Endothelial cell of umbilical vein (primary cell): Measurements from ENCODE around the gene SLC16A6. TPM values are rescaled to one million over a fixed set of nuclear protein-coding genes. Genes with fewer than 3 reads are reported as not detected.

Source experiments
- BruUV-seq: library from RNA; stranded (reverse); fragments of 400-500 nt; replicated peaks from 2 replicates; lab custom pipeline; 2021; lab: Mats Ljungman, UMichigan
- CTCF ChIA-PET: fragments of 300-600, 350-600 bp; sonication (Branson Sonifier 250); formaldehyde crosslinking; loops from one replicate; lab custom pipeline; 2021; ENCODE audit warnings: antibody characterized with exemption, inconsistent platforms; lab: Charles Lee
- POLR2A ChIA-PET: fragments of 300-600, 350-600 bp; sonication (Branson Sonifier 250); formaldehyde crosslinking; loops from one replicate; lab custom pipeline; 2021; ENCODE audit warnings: antibody characterized with exemption, inconsistent platforms; lab: Charles Lee
- DNase-seq: peaks from one replicate; pipeline ENCODE4 v3.0.0-alpha.2; 2011; ENCODE audit warnings: low read depth, low spot score
- FAIRE-seq: peaks from 2 replicates; lab custom pipeline; 2011; peaks lifted over from hg19 to GRCh38; lab: Jason Lieb, UNC
- H2AFZ ChIP-seq: 2 replicates; pipeline ENCODE4 v1.6.0; 2012; ENCODE audit warnings: low read depth, low read length, control low read depth, inconsistent platforms
- H3K27ac ChIP-seq: 2 replicates; pipeline ENCODE4 v1.5.1; 2011; ENCODE audit warnings: low read depth, mild to moderate bottlenecking, control low read depth, low read length, moderate library complexity; ENCODE audit not compliant: insufficient read depth
- H3K27me3 ChIP-seq, 2 experiments: 2 replicates each; pipeline versions ENCODE4 v1.6.0 to v1.6.1; 2011; ENCODE audit warnings: low read length in 2 of 2, mixed read lengths in 1 of 2; ENCODE audit not compliant: control insufficient read depth in 2 of 2, insufficient read depth in 2 of 2
- H3K36me3 ChIP-seq, 2 experiments: 2 replicates in 1 of 2; 3 replicates in 1 of 2; pipeline ENCODE4 v1.5.1; 2011; ENCODE audit warnings: low read length in 2 of 2, mild to moderate bottlenecking in 1 of 2, moderate library complexity in 1 of 2; ENCODE audit not compliant: control insufficient read depth in 2 of 2, insufficient read depth in 2 of 2; ENCODE audit errors: extremely low read depth in 1 of 2
- H3K4me1 ChIP-seq: 3 replicates; pipeline ENCODE4 v1.5.1; 2011; ENCODE audit warnings: mild to moderate bottlenecking, low read length; ENCODE audit not compliant: control insufficient read depth, insufficient read depth; ENCODE audit errors: extremely low read depth
- H3K4me2 ChIP-seq: 2 replicates; pipeline ENCODE4 v1.6.1; 2011; ENCODE audit warnings: low read length, control low read depth, mixed read lengths; ENCODE audit not compliant: insufficient read depth
- H3K4me3 ChIP-seq, 3 experiments: fragments of 200-600 bp in 1 of 3; sonication (generic), shearing (Covaris generic) in 1 of 3; replicated peaks in 1 of 3; 2 replicates each; pipeline ENCODE4 v1.5.1; 2011 to 2016; ENCODE audit warnings: control low read depth in 3 of 3, low read length in 3 of 3, mild to moderate bottlenecking in 2 of 3, inconsistent platforms in 1 of 3, low read depth in 1 of 3, moderate library complexity in 1 of 3; ENCODE audit not compliant: insufficient read depth in 1 of 3
- H3K79me2 ChIP-seq: 2 replicates; pipeline ENCODE4 v1.6.0; 2012; ENCODE audit warnings: low read length, inconsistent platforms; ENCODE audit not compliant: control insufficient read depth, insufficient read depth
- H3K9ac ChIP-seq: replicated peaks from 2 replicates; pipeline ENCODE3; 2011; ENCODE audit warnings: low read length, control low read depth; ENCODE audit not compliant: insufficient read depth; ENCODE audit errors: extremely low read depth
- H3K9me1 ChIP-seq: replicated peaks from 3 replicates; pipeline ENCODE4 v1.6.0; 2011; ENCODE audit warnings: mild to moderate bottlenecking, low read length; ENCODE audit not compliant: control insufficient read depth, insufficient read depth; ENCODE audit errors: extremely low read depth
- H3K9me3 ChIP-seq: replicated peaks from 2 replicates; pipeline ENCODE4 v1.5.1; 2012; ENCODE audit warnings: low read length, inconsistent platforms; ENCODE audit not compliant: control insufficient read depth, insufficient read depth
- H4K20me1 ChIP-seq: replicated peaks from 2 replicates; pipeline ENCODE3; 2011; ENCODE audit warnings: mild to moderate bottlenecking, low read length; ENCODE audit not compliant: control insufficient read depth, insufficient read depth; ENCODE audit errors: extremely low read depth
- POLR2A ChIP-seq: IDR thresholded peaks from 2 replicates; pipeline ENCODE4 v1.6.1; 2012; ENCODE audit warnings: low read depth, mild to moderate bottlenecking, control low read depth, low read length
- POLR2AphosphoS5 ChIP-seq: IDR thresholded peaks from 2 replicates; pipeline ENCODE4 v1.6.1; 2012; ENCODE audit warnings: low read depth, mild to moderate bottlenecking, control low read depth, low read length, moderate library complexity; ENCODE audit not compliant: insufficient read depth
- dilution Hi-C: fragments of 300-500 bp; cut with MboI; formaldehyde crosslinking; loops from one replicate; pipeline ENCODE4 v1.15.0; 2019; ENCODE audit warnings: low sequenced_read_pairs; ENCODE audit not compliant: extremely low pct_ligation_motif_present
- intact Hi-C: fragments of 100-400 bp; cut with micrococcal nuclease; formaldehyde crosslinking; loops from one replicate; pipeline ENCODE4 v1.10.0; 2022
- polyA plus RNA-seq, 4 experiments: library from polyadenylated mRNA; depleted of rRNA in 3 of 4; stranded (reverse) in 3 of 4; unstranded in 1 of 4; fragments of >200 nt; gene quantifications; 2 replicates each; pipeline versions ENCODE4 v1.2.1 to v1.2.3, GENCODE V29; 2011 to 2012; ENCODE audit warnings: missing spikeins in 1 of 4
- total RNA-seq: library from RNA; stranded (reverse); gene quantifications from 2 replicates; pipeline ENCODE4 v1.2.3, GENCODE V29; 2021
- TF ChIP-seq, protein P1 (sequence below): IDR thresholded peaks from 2 replicates; pipeline ENCODE4 v1.6.1; 2011; ENCODE audit not compliant: insufficient read depth, insufficient read length
- TF ChIP-seq, protein P2 (sequence below), 2 donors: IDR thresholded peaks; 1 replicate in 1 of 2; 2 replicates in 1 of 2; pipeline ENCODE4 v1.5.1; 2011; ENCODE audit warnings: low read length in 2 of 2, mild to moderate bottlenecking in 2 of 2, moderate library complexity in 2 of 2, control low read depth in 1 of 2, inconsistent platforms in 1 of 2, low read depth in 1 of 2; ENCODE audit not compliant: insufficient read depth in 1 of 2; ENCODE audit errors: extremely low read depth in 1 of 2

SLC16A6 gene
- total and polyA plus RNA-seq, 2 donors (not counting 3 experiments of a cell fraction or from before 2014, with no cell fraction given) = 0.65 to 0.91 TPM

DNA sequence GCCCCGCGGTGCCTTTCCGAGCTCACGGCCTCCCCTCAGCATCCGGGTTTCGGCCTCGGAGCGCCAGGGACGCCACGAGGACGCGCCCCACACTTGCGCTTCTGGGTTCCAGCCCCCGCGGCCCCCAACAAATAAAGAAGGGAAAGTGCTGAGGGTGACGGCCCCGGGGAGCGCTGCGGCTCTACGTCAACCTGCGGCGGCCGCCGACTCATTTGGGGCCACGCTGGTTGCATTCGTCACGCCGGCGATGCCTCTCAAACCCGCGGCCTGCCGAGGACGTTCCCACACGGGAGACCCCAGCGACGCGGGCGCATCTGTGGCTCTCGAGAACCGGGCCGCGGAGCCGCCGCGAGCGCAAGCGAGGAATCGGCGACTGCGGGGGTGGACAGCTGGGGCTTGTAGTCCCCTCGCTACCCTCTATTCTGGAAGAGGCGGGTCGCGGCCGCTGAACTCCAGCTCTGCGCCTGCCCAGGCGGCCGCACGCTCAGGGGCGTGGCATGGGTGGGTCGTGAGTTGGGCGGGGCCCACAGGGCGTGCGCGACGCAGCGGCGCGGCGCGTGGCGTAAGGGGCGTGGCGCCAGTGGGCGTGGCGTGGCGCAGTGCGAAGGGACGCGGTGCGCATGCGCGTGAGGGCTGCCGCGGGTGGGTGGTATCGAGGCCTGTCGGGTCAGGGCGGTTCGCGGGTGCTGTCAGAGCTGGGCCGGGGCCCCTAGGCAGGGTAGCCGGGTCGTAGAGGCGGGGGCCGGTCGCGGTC is 43.3 kb downstream of the SLC16A6 start, which contains the start of gene AMZ2:
Gene AMZ2, plus strand, starts transcription at position 599 of the 754 bp plus-strand sequence. CDS start 2,145 bp downstream, outside the sequence.
- peak; percentile 73 for FAIRE-seq
- Histone ChIP-seq H3K9ac (peak within 1 kb of the TSS; percentile 80), H4K20me1 (no peaks in the 10 kb centered on the region), H2AFZ (peak within 1 kb of the TSS; percentile 53), H3K9me1 (no peaks in the 10 kb centered on the region), H3K36me3 (peaks cover 0 to 2% of the 10 kb centered on the region in 2 experiments), H3K4me3 (peak within 1 kb of the TSS; percentile 41 to 63 (median 51)), H3K4me2 (peak within 1 kb of the TSS; percentile 70), H3K9me3 (no peaks in the 10 kb centered on the region), H3K4me1 (peaks cover 8% of the 10 kb centered on the region), H3K27ac (peak within 1 kb of the TSS; percentile 54), H3K27me3 (no peaks in the 10 kb centered on the region), H3K79me2 (no peaks in the 10 kb centered on the region)
- ChIA-PET CTCF (interaction anchor here (0.6 to 2.5 kb wide), 15 partner anchors 8 to 213 kb away, joined by 3 to 12 read pairs (median 5); partner anchors contain the start of gene WIPI1), POLR2A (interaction anchor here (1.2 kb wide), 1 partner anchor 210 kb away, joined by 12 read pairs; the partner anchor contains the start of gene WIPI1)
- intact Hi-C loops (loop anchor here (1.0 to 5.0 kb wide), 2 partner anchors 42 to 210 kb away; partner anchors contain the start of gene WIPI1), dilution Hi-C loops (no loop called here)
- no TSS peak for BruUV-seq
- peak; percentile 79 for TF ChIP-seq POLR2AphosphoS5
- TF ChIP-seq POLR2A = peak; percentile 89
- TF ChIP-seq, protein P1, sequence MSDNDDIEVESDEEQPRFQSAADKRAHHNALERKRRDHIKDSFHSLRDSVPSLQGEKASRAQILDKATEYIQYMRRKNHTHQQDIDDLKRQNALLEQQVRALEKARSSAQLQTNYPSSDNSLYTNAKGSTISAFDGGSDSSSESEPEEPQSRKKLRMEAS = peak; percentile 73
- TF ChIP-seq, protein P2, sequence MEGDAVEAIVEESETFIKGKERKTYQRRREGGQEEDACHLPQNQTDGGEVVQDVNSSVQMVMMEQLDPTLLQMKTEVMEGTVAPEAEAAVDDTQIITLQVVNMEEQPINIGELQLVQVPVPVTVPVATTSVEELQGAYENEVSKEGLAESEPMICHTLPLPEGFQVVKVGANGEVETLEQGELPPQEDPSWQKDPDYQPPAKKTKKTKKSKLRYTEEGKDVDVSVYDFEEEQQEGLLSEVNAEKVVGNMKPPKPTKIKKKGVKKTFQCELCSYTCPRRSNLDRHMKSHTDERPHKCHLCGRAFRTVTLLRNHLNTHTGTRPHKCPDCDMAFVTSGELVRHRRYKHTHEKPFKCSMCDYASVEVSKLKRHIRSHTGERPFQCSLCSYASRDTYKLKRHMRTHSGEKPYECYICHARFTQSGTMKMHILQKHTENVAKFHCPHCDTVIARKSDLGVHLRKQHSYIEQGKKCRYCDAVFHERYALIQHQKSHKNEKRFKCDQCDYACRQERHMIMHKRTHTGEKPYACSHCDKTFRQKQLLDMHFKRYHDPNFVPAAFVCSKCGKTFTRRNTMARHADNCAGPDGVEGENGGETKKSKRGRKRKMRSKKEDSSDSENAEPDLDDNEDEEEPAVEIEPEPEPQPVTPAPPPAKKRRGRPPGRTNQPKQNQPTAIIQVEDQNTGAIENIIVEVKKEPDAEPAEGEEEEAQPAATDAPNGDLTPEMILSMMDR (IDR thresholded peaks at IDR 0.05; ENCODE audit: extremely low read depth in 1 of 2, insufficient read depth in 1 of 2, low read depth in 1 of 2, low read length in 2 of 2) = no peak
- DNase-seq = peak; percentile 96
